GM10266 (cell line): ENCODE results near the gene BCL2L12.

Source experiments
- DNase-seq: peaks from one replicate; pipeline ENCODE4 v3.0.0; 2012; ENCODE audit errors: extremely low spot score
- TF ChIP-seq, protein P1 (sequence below): IDR thresholded peaks from 2 replicates; pipeline ENCODE4 v1.5.1; 2012; ENCODE audit warnings: mild to moderate bottlenecking, low read depth; ENCODE audit not compliant: control insufficient read depth, insufficient read depth; ENCODE audit errors: missing control alignments

Gene BCL2L12

DNA sequence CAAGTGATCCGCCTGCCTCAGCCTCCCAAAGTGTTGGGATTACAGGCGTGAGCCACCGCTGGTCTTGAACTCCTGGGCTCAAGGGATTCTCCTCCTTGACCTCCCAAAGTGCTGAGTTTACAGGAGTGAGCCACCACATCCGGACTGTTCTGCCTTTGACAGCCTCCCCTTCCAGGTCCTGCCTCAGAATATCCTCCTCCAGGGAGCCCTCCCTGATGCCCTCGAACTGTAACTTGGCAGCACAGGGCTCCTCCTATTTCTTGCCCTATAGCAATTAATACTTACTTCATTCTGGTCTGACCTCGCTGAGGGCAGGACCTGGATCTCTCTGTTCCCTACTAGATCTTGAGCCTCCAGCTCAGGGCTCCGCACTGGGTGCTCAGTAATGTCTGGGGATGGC is 31.1 kb downstream of the BCL2L12 start:
- TF ChIP-seq, protein P1, sequence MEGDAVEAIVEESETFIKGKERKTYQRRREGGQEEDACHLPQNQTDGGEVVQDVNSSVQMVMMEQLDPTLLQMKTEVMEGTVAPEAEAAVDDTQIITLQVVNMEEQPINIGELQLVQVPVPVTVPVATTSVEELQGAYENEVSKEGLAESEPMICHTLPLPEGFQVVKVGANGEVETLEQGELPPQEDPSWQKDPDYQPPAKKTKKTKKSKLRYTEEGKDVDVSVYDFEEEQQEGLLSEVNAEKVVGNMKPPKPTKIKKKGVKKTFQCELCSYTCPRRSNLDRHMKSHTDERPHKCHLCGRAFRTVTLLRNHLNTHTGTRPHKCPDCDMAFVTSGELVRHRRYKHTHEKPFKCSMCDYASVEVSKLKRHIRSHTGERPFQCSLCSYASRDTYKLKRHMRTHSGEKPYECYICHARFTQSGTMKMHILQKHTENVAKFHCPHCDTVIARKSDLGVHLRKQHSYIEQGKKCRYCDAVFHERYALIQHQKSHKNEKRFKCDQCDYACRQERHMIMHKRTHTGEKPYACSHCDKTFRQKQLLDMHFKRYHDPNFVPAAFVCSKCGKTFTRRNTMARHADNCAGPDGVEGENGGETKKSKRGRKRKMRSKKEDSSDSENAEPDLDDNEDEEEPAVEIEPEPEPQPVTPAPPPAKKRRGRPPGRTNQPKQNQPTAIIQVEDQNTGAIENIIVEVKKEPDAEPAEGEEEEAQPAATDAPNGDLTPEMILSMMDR: no peak
- DNase-seq: no peak

- TF ChIP-seq, protein P1: no peak
- no peak for DNase-seq
Measured at GRCh38 chr19:49699364-49699763, 33.6 kb downstream of the BCL2L12 start.

DNA sequence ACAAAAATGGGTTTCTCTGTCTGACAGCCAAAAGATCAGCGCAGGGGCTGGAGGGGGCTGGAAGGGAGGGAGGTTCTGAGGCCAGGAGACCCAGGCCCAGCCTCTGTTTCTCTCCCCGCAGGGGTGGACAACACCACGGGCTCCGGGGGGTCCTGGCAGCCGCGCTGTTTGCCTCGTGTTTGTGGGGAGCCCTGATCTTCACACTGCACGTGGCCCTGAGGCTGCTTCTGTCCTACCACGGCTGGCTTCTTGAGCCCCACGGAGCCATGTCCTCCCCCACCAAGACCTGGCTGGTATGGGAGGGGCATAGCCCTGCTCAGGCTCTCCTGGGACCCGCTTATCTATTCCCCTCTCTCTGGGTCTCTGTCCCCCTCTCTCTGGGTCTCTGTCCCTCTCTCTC is 34.8 kb downstream of the BCL2L12 start:
- no peak for DNase-seq
- TF ChIP-seq, protein P1: no peak

DNA sequence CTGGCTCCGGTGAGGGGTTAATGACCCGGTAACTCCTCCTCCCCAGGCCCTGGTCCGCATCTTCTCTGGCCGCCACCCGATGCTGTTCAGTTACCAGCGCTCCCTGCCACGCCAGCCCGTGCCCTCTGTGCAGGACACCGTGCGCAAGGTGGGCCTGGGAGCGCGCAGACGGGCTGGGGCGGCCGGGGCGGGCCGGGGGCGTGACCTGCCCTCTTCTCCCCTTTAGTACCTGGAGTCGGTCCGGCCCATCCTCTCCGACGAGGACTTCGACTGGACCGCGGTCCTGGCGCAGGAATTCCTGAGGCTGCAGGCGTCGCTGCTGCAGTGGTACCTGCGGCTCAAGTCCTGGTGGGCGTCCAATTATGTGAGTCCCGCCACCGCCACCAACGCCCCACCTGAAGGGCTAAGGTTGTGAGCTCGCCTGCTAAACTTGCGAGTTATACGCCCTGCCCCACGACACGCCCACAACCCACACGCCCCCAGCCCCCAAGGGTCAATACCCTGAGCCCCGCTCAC is 35.6 kb downstream of the BCL2L12 start:
- DNase-seq: no peak
- TF ChIP-seq, protein P1: no peak

- TF ChIP-seq, protein P1: no peak
- DNase-seq: no peak
Measured at GRCh38 chr19:49704888-49705642, 39.3 kb downstream of the BCL2L12 start.

DNA sequence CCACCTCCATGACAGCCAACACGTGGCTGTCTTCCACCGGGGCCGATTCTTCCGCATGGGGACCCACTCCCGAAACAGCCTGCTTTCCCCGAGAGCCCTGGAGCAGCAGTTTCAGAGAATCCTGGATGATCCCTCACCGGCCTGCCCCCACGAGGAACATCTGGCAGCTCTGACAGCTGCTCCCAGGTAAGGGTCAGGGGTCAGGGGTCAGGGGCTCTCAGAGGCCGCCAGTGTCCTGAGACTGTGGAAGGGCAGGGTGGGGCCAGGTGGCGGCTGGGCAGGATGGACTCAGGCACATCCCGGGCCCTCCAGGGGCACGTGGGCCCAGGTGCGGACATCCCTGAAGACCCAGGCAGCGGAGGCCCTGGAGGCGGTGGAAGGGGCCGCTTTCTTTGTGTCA is 40.2 kb downstream of the BCL2L12 start:
- TF ChIP-seq, protein P1: no peak
- no peak for DNase-seq

GRCh38 chr19:49710372-49710951 is 44.7 kb downstream of the BCL2L12 start:
- no peak for DNase-seq
- TF ChIP-seq, protein P1: no peak
